PC-3 (cell line): ENCODE results near the gene CHRDL2. TPM values are rescaled to one million over a fixed set of nuclear protein-coding genes. Genes with fewer than 3 reads are reported as not detected.

Experiments
- ATAC-seq: fragments of 200-7000 bp; cut with Tn5 transposase; 2 replicates; pipeline ENCODE4 v1.9.1; 2020; ENCODE audit warnings: mild to moderate bottlenecking, moderate library complexity
- BruUV-seq: library from RNA; stranded (reverse); fragments of 400-500 nt; replicated peaks from 2 replicates; lab custom pipeline; 2021; lab: Mats Ljungman, UMichigan
- CTCF ChIA-PET: fragments of 300-600 bp; sonication (Branson Sonifier 250); formaldehyde crosslinking; loops from one replicate; lab custom pipeline; 2022; ENCODE audit warnings: antibody characterized with exemption; lab: Charles Lee
- POLR2A ChIA-PET: fragments of 300-600 bp; sonication (Branson Sonifier 250); formaldehyde crosslinking; loops from one replicate; lab custom pipeline; 2022; ENCODE audit warnings: antibody characterized with exemption; ENCODE audit not compliant: unreplicated experiment; lab: Charles Lee
- DNase-seq: peaks from one replicate; pipeline ENCODE4 v3.0.0-alpha.2; 2015
- H2AFZ ChIP-seq: fragments of 300-600 bp; sonication (generic); 2 replicates; pipeline ENCODE4 v1.6.0; 2016; ENCODE audit warnings: antibody characterized with exemption, low read length
- H3F3A ChIP-seq: fragments of 300-600 bp; sonication (generic); one replicate; pipeline ENCODE4 v1.6.0; 2017; ENCODE audit warnings: antibody characterized with exemption, low read length, control low read depth, mild to moderate bottlenecking; ENCODE audit not compliant: unreplicated experiment
- H3K27ac ChIP-seq: fragments of 300-600 bp; sonication (generic); 2 replicates; pipeline ENCODE4 v1.5.1; 2016; ENCODE audit warnings: mild to moderate bottlenecking, low read length
- H3K27me3 ChIP-seq: fragments of 300-600 bp; sonication (generic); 2 replicates; pipeline ENCODE4 v1.6.1; 2016; ENCODE audit warnings: low read length, mixed read lengths
- H3K36me3 ChIP-seq: fragments of 300-600 bp; sonication (generic); 2 replicates; pipeline ENCODE4 v1.6.1; 2016; ENCODE audit warnings: low read depth, mixed run types, low read length, mixed read lengths
- H3K4me1 ChIP-seq: fragments of 300-600 bp; sonication (generic); 2 replicates; pipeline ENCODE4 v1.5.1; 2016; ENCODE audit warnings: low read length; ENCODE audit not compliant: insufficient read depth
- H3K4me2 ChIP-seq: fragments of 300-600 bp; sonication (generic); 2 replicates; pipeline ENCODE4 v1.6.0; 2016; ENCODE audit warnings: low read length
- H3K4me3 ChIP-seq: fragments of 300-600 bp; sonication (generic); 2 replicates; pipeline ENCODE4 v1.5.1; 2016; ENCODE audit warnings: mild to moderate bottlenecking, low read length, mixed read lengths
- H3K79me2 ChIP-seq: fragments of 300-600 bp; sonication (generic); 2 replicates; pipeline ENCODE4 v1.6.1; 2017; ENCODE audit warnings: low read length, mixed read lengths
- H3K9ac ChIP-seq: fragments of 300-600 bp; sonication (generic); 2 replicates; pipeline ENCODE4 v1.6.0; 2016; ENCODE audit warnings: mild to moderate bottlenecking, low read length
- H3K9me2 ChIP-seq: fragments of 300-600 bp; sonication (generic); replicated peaks from 2 replicates; pipeline ENCODE4 v1.6.1; 2016; ENCODE audit warnings: mixed run types, low read length, mixed read lengths
- H3K9me3 ChIP-seq: fragments of 300-600 bp; sonication (generic); 2 replicates; pipeline ENCODE4 v1.6.1; 2016; ENCODE audit warnings: low read length, mixed read lengths
- H4K20me1 ChIP-seq: fragments of 300-600 bp; sonication (generic); 2 replicates; pipeline ENCODE4 v1.6.1; 2016; ENCODE audit warnings: low read length, mixed read lengths
- CTCF ChIP-seq: fragments of 300-600 bp; sonication (generic); conservative IDR thresholded peaks from 2 replicates; pipeline ENCODE4 v1.5.1; 2017; ENCODE audit warnings: antibody characterized with exemption, low read depth, mild to moderate bottlenecking, low read length
- EZH2 ChIP-seq: fragments of 300-600 bp; sonication (generic); IDR thresholded peaks from one replicate; pipeline ENCODE4 v1.6.1; 2017; ENCODE audit warnings: antibody characterized with exemption, mild to moderate bottlenecking, low read length; ENCODE audit not compliant: unreplicated experiment
- EZH2phosphoT487 ChIP-seq: fragments of 300-600 bp; sonication (generic); IDR thresholded peaks from 2 replicates; pipeline ENCODE4 v1.6.1; 2018; ENCODE audit warnings: mild to moderate bottlenecking, antibody characterized with exemption, low read length, borderline replicate concordance
- intact Hi-C: fragments of 100-400 bp; cut with micrococcal nuclease; formaldehyde crosslinking; loops from 2 replicates; pipeline ENCODE4 v1.9.0; 2023
- total RNA-seq: library from RNA; depleted of rRNA; stranded (reverse); fragments of >200 nt; gene quantifications from 2 replicates; pipeline ENCODE4 v1.2.3, GENCODE V29; 2014

The CHRDL2 gene
- total RNA-seq, 1 experiment from 2014 or later, result not detected

GRCh38 chr11:74676596-74676995 lies 54.6 kb downstream of the CHRDL2 start:
- Histone ChIP-seq H3K9me3 (no peaks in the 10 kb centered on the region), H3K79me2 (no peaks in the 10 kb centered on the region), H4K20me1 (no peaks in the 10 kb centered on the region), H3K4me2 (no peak overlapping the region), H3K27ac (no peak overlapping the region), H3K36me3 (no peaks in the 10 kb centered on the region), H3K9me2 (no peaks in the 10 kb centered on the region), H3K9ac (no peak overlapping the region), H3F3A (peaks cover 14% of the 10 kb centered on the region), H3K4me3 (no peak overlapping the region), H3K4me1 (peaks cover 25% of the 10 kb centered on the region), H2AFZ (no peak overlapping the region), H3K27me3 (no peaks in the 10 kb centered on the region)
- ChIA-PET POLR2A (no interaction called here), CTCF (no interaction called here)
- no peak for TF ChIP-seq EZH2
- TF ChIP-seq CTCF, result no peak
- TF ChIP-seq EZH2phosphoT487, result no peak
- DNase-seq, result no peak
- intact Hi-C loops, result no loop called here
- no peak for ATAC-seq
- BruUV-seq, result no TSS peak

- H3K4me2 ChIP-seq, result no peak overlapping the region
- no peaks in the 10 kb centered on the region for H3K36me3 ChIP-seq
- H3K79me2 ChIP-seq, result no peaks in the 10 kb centered on the region
- no peaks in the 10 kb centered on the region for H4K20me1 ChIP-seq
- intact Hi-C loops, result no loop called here
- ATAC-seq (no peak), DNase-seq (no peak)
- no peak overlapping the region for H3K9ac ChIP-seq
- no TSS peak for BruUV-seq
- no peak for TF ChIP-seq EZH2phosphoT487
- no peaks in the 10 kb centered on the region for H3K9me2 ChIP-seq
- CTCF ChIA-PET, result no interaction called here
- no peak overlapping the region for H3K4me3 ChIP-seq
- H3K9me3 ChIP-seq, result no peaks in the 10 kb centered on the region
- H3F3A ChIP-seq, result peaks cover 14% of the 10 kb centered on the region
- no peak overlapping the region for H2AFZ ChIP-seq
- H3K27me3 ChIP-seq, result no peaks in the 10 kb centered on the region
- POLR2A ChIA-PET, result interaction anchor here (0.6 kb wide), 1 partner anchor 11 kb away, joined by 4 read pairs; no protein-coding TSS in a partner anchor
- peaks cover 30% of the 10 kb centered on the region for H3K4me1 ChIP-seq
- H3K27ac ChIP-seq, result no peak overlapping the region
Measured at GRCh38 chr11:74675761-74676160, 55.5 kb downstream of the CHRDL2 start.

GRCh38 chr11:74673693-74674360 lies 57.4 kb downstream of the CHRDL2 start:
- Histone ChIP-seq H3K27ac (peak overlapping the region; percentile 94), H3K36me3 (no peaks in the 10 kb centered on the region), H3K9me3 (no peaks in the 10 kb centered on the region), H3K27me3 (no peaks in the 10 kb centered on the region), H2AFZ (peak overlapping the region; percentile 17; the same call in 1 of the 2 replicates), H4K20me1 (no peaks in the 10 kb centered on the region), H3K9me2 (no peaks in the 10 kb centered on the region), H3K9ac (peak overlapping the region; percentile 80), H3K79me2 (no peaks in the 10 kb centered on the region), H3K4me1 (peaks cover 30% of the 10 kb centered on the region), H3K4me2 (peak overlapping the region; percentile 62), H3K4me3 (peak overlapping the region; percentile 1; the same call in 1 of the 2 replicates), H3F3A (peaks cover 14% of the 10 kb centered on the region)
- CTCF ChIA-PET, result no interaction called here
- intact Hi-C loops, result no loop called here
- no peak; the same call in 1 of the 2 replicates for ATAC-seq
- BruUV-seq, result no TSS peak
- POLR2A ChIA-PET, result no interaction called here
- TF ChIP-seq EZH2 (no peak), EZH2phosphoT487 (no peak), CTCF (no peak)
- DNase-seq, result no peak
